Measurements from ENCODE around the gene MGME1. TPM values are rescaled to one million over a fixed set of nuclear protein-coding genes. Genes with fewer than 3 reads are reported as not detected.

MGME1 gene
- total and polyA plus RNA-seq, 9 of the 15 experiments (the other 6 are each of a cell fraction or from before 2014, with no cell fraction given): 13.4 to 45.1 (median 30.6) TPM

GRCh38 chr20:17932396-17932795, 36.4 kb upstream of the MGME1 start:
- Histone ChIP-seq H3K9me1 (ENCODE audit: control insufficient read depth, insufficient read depth, low read length) (no peaks in the 10 kb centered on the region), H3K4me2 (ENCODE audit: insufficient read depth, low read length) (no peak overlapping the region), H2AFZ (ENCODE audit: low read depth, low read length) (no peak overlapping the region), H3K4me1 (replicated peaks in 1 of 2; ENCODE audit: control insufficient read depth in 2 of 2, insufficient read depth in 2 of 2, low read length in 2 of 2) (peaks cover 7 to 14% of the 10 kb centered on the region in 2 experiments; a peak in 4 of 5 replicates), H3K4me3 (no peak overlapping the region), H3K27ac (ENCODE audit: extremely low read depth, low read depth, low read length) (no peak overlapping the region), H3K36me3 (ENCODE audit: control insufficient read depth, insufficient read depth, low read length) (no peaks in the 10 kb centered on the region), H3K9me3 (replicated peaks; ENCODE audit: control insufficient read depth, insufficient read depth, low read depth, low read length) (no peaks in the 10 kb centered on the region), H4K20me1 (replicated peaks; ENCODE audit: control insufficient read depth, insufficient read depth, low read length) (no peaks in the 10 kb centered on the region), H3K27me3 (ENCODE audit: control insufficient read depth in 2 of 2, insufficient read depth in 2 of 2, low read length in 2 of 2) (no peaks in the 10 kb centered on the region), H3K9ac (ENCODE audit: insufficient read depth in 1 of 2, low read depth in 2 of 2, low read length in 2 of 2) (no peak overlapping the region), H3K79me2 (ENCODE audit: control insufficient read depth, insufficient read depth, low read length) (no peaks in the 10 kb centered on the region)
- 78% methylated on average over 5 of the region's 5 CpGs for WGBS (ENCODE audit: insufficient coverage, low coverage, missing lambda C conversion rate)
- ChIA-PET POLR2A (no interaction called here), CTCF (ENCODE audit: low intra/inter-chr PET ratio) (no interaction called here)
- no TSS peak for BruUV-seq (replicated peaks)
- DNase-seq (ENCODE audit: extremely low read depth in 1 of 4, low spot score in 3 of 4) (no peak), FAIRE-seq (no peak), ATAC-seq (no peak)
- intact Hi-C loops (cut with micrococcal nuclease) (no loop called here), in situ Hi-C loops (cut with MboI) (no loop called here)
- no peak for TF ChIP-seq ZC3H8 (IDR thresholded peaks at IDR 0.05)
- TF ChIP-seq ZNF384 (IDR thresholded peaks at IDR 0.05; ENCODE audit: low read depth, low read length): no peak
- no peak for TF ChIP-seq GTF2F1 (IDR thresholded peaks at IDR 0.05; ENCODE audit: low read depth, low read length)
- no peak for TF ChIP-seq CSDE1 (IDR thresholded peaks at IDR 0.05)
- TF ChIP-seq NFIX (CRISPR knock-in tag; IDR thresholded peaks at IDR 0.05; ENCODE audit: low read depth): no peak
- TF ChIP-seq ZNF239 (CRISPR knock-in tag; IDR thresholded peaks at IDR 0.05): no peak
- no peak for TF ChIP-seq GMEB1 (CRISPR knock-in tag; IDR thresholded peaks at IDR 0.05)
- TF ChIP-seq, protein P1, sequence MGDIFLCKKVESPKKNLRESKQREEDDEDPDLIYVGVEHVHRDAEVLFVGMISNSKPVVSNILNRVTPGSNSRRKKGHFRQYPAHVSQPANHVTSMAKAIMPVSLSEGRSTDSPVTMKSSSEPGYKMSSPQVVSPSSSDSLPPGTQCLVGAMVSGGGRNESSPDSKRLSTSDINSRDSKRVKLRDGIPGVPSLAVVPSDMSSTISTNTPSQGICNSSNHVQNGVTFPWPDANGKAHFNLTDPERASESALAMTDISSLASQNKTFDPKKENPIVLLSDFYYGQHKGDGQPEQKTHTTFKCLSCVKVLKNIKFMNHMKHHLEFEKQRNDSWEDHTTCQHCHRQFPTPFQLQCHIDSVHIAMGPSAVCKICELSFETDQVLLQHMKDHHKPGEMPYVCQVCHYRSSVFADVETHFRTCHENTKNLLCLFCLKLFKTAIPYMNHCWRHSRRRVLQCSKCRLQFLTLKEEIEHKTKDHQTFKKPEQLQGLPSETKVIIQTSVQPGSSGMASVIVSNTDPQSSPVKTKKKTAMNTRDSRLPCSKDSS (IDR thresholded peaks at IDR 0.05; ENCODE audit: low read depth, partially characterized antibody): no peak
- no peak for TF ChIP-seq ZNF431 (CRISPR knock-in tag; IDR thresholded peaks at IDR 0.05)
